ENCODE measurements around the gene NRXN3.
"Not testable (repeated sequence)": the region's sequence is repeated elsewhere in the genome, so short reads cannot be mapped to it uniquely, and the experiment has no call there.

The NRXN3 gene

GRCh38 chr14:78508023-78508422 lies 337.9 kb downstream of the NRXN3 start:
- Mint-ChIP-seq H3K27me3 (no peaks in the 10 kb centered on the region), H3K4me1 (no peaks in the 10 kb centered on the region), H3K4me3 (no peak overlapping the region), H3K9me3 (no peaks in the 10 kb centered on the region), H3K27ac (no peak overlapping the region), H3K36me3 (no peaks in the 10 kb centered on the region)
- no peak for DNase-seq
- CTCF ChIA-PET = no interaction called here

DNA sequence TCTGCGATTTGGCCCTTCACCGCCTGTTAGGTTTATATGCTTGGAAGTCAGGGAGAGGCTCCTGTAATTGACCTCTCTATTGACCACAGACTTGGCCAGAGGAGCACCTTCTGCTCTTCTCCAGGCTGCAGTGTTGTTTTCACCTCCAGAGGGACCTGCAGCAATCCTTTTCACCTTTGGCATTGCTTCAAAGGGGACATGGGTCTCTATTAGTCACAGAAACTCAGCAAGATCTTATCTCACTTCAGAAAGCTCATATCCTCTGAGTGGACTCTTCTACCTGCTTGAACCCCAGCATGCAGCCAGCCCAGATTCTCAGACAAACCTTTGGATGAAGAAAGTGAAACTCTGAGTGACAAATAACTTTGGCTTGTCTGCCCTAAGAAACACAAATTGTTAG lies 339.3 kb downstream of the NRXN3 start:
- H3K4me3 Mint-ChIP-seq = no peak overlapping the region

GRCh38 chr14:78512021-78512420 lies 341.8 kb downstream of the NRXN3 start:
- no peaks in the 10 kb centered on the region for H3K27me3 Mint-ChIP-seq
- H3K4me1 Mint-ChIP-seq = no peaks in the 10 kb centered on the region
- H3K36me3 Mint-ChIP-seq = no peaks in the 10 kb centered on the region
- no peak overlapping the region for H3K4me3 Mint-ChIP-seq
- no peaks in the 10 kb centered on the region for H3K9me3 Mint-ChIP-seq
- no peak for DNase-seq
- no peak overlapping the region for H3K27ac Mint-ChIP-seq
- CTCF ChIA-PET = no interaction called here

More for the DNA sequence above, 339.3 kb downstream of the NRXN3 start:
- no peaks in the 10 kb centered on the region for H3K27me3 Mint-ChIP-seq
- DNase-seq = no peak
- CTCF ChIA-PET = no interaction called here
- no peaks in the 10 kb centered on the region for H3K4me1 Mint-ChIP-seq
- no peaks in the 10 kb centered on the region for H3K9me3 Mint-ChIP-seq
- no peak overlapping the region for H3K27ac Mint-ChIP-seq
- no peaks in the 10 kb centered on the region for H3K36me3 Mint-ChIP-seq

DNA sequence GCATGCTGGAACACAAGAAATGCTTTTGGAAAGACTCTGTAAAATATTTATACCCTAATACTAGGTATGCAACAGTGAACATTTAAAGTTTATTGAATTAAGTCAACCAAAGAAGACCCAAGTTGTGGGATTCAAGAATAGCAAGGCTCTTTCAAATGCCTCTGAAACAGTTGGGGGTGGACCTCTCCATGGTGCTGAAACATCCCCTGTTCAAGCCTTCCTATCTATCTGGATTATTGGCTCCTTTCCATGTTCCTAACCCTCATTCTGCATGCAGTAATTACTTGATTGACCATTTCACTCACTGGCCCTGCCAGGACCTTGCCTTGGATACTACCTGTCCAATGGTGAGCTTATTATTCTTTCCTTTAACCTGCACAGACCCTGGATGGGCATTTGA lies 349.7 kb downstream of the NRXN3 start:
- Mint-ChIP-seq H3K4me3 (no peak overlapping the region), H3K9me3 (peaks cover 1% of the 10 kb centered on the region), H3K27ac (no peak overlapping the region), H3K4me1 (no peaks in the 10 kb centered on the region), H3K27me3 (no peaks in the 10 kb centered on the region), H3K36me3 (no peaks in the 10 kb centered on the region)
- DNase-seq = peak; percentile 61
- CTCF ChIA-PET = no interaction called here

- no peak for DNase-seq
- no peaks in the 10 kb centered on the region for H3K4me1 Mint-ChIP-seq
- no peaks in the 10 kb centered on the region for H3K27me3 Mint-ChIP-seq
- H3K4me3 Mint-ChIP-seq = no peak overlapping the region
- no peak overlapping the region for H3K27ac Mint-ChIP-seq
- H3K9me3 Mint-ChIP-seq = peaks cover 3% of the 10 kb centered on the region
- CTCF ChIA-PET = interaction anchor here (0.7 kb wide), 1 partner anchor 344 kb away, joined by 3 read pairs; no protein-coding TSS in a partner anchor
- no peaks in the 10 kb centered on the region for H3K36me3 Mint-ChIP-seq
Measured at GRCh38 chr14:78524196-78524595, 354.0 kb downstream of the NRXN3 start.

DNA sequence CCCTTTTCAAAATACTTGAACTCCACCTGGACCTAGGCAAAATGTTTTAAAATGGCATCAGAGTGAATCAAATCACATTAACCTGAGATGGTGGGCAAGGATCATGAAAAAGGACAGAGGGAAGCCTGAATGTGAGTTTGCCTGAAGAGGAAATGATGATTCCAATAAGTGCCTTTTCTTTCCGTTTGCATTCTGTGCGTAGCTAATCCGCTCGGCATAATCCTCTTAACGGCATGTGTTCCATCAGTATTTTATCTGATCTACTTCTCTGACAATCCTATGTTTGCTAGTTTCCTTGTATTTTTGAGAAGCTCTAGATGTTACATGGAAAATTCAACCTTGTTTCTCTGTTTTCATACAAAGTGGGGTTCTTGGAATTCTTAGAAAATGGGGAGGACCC lies 354.6 kb downstream of the NRXN3 start:
- H3K9me3 Mint-ChIP-seq = peaks cover 3% of the 10 kb centered on the region
- no peaks in the 10 kb centered on the region for H3K27me3 Mint-ChIP-seq
- DNase-seq = no peak
- CTCF ChIA-PET = interaction anchor here (0.7 kb wide), 1 partner anchor 344 kb away, joined by 3 read pairs; no protein-coding TSS in a partner anchor
- H3K4me1 Mint-ChIP-seq = no peaks in the 10 kb centered on the region
- no peak overlapping the region for H3K27ac Mint-ChIP-seq
- no peak overlapping the region for H3K4me3 Mint-ChIP-seq
- H3K36me3 Mint-ChIP-seq = no peaks in the 10 kb centered on the region

DNA sequence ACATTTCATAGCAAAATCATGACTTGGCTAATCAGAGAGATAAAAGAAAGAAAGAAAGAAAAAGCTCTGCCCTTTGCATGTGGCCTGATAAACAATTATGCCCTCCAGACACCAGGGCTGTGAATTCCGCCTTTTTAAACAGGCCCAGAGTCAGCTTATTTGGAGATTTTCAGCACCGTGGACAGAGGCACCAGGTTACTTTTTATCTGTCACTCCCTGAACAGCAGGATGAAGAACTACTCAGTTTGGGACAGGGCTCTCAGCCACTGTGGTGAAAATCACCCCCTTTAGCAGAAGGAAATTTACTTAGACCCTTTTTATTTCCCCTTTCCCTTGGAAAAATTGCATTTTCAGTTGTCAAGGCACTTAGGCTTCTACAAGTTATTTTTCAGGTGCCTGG lies 359.9 kb downstream of the NRXN3 start:
- Mint-ChIP-seq H3K4me3 (no peak overlapping the region), H3K4me1 (no peaks in the 10 kb centered on the region), H3K9me3 (peaks cover 13% of the 10 kb centered on the region), H3K27me3 (no peaks in the 10 kb centered on the region), H3K36me3 (no peaks in the 10 kb centered on the region), H3K27ac (no peak overlapping the region)
- CTCF ChIA-PET = no interaction called here
- peak; percentile 44 for DNase-seq

DNA sequence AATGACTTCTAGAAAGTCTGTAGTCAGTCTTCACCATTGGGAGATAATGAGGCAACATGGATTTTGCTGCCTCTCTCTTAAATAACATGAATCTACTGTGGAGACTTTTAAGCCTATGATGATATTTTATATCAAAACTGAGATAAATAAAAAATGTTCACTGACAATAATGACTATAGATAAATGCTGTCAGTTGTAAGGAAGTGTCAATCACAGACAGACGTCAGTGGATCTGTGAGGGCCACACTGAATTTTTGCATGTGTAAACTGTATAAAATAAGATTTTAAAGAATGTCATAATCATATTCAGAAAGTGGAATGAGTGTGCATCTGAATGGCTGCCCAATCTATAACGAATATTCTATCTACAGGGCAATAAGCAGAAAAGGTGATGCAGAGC lies 364.0 kb downstream of the NRXN3 start:
- H3K36me3 Mint-ChIP-seq = no peaks in the 10 kb centered on the region
- no peaks in the 10 kb centered on the region for H3K27me3 Mint-ChIP-seq
- no peaks in the 10 kb centered on the region for H3K4me1 Mint-ChIP-seq
- no peak overlapping the region for H3K27ac Mint-ChIP-seq
- CTCF ChIA-PET = no interaction called here
- DNase-seq = no peak
- H3K9me3 Mint-ChIP-seq = peaks cover 17% of the 10 kb centered on the region
- H3K4me3 Mint-ChIP-seq = no peak overlapping the region

- H3K36me3 Mint-ChIP-seq = no peaks in the 10 kb centered on the region
- H3K9me3 Mint-ChIP-seq = peaks cover 18% of the 10 kb centered on the region
- DNase-seq = no peak
- no peak overlapping the region for H3K4me3 Mint-ChIP-seq
- H3K27me3 Mint-ChIP-seq = no peaks in the 10 kb centered on the region
- no peaks in the 10 kb centered on the region for H3K4me1 Mint-ChIP-seq
- H3K27ac Mint-ChIP-seq = no peak overlapping the region
- CTCF ChIA-PET = no interaction called here
Measured at GRCh38 chr14:78535041-78535440, 364.9 kb downstream of the NRXN3 start.

GRCh38 chr14:78541788-78542187 lies 371.6 kb downstream of the NRXN3 start:
- H3K9me3 Mint-ChIP-seq, H3K27me3 Mint-ChIP-seq, DNase-seq, H3K36me3 Mint-ChIP-seq, H3K4me3 Mint-ChIP-seq, H3K27ac Mint-ChIP-seq, H3K4me1 Mint-ChIP-seq: not testable (repeated sequence)
- CTCF ChIA-PET = interaction anchor here (0.9 kb wide), 1 partner anchor 25 kb away, joined by 3 read pairs; no protein-coding TSS in a partner anchor

DNA sequence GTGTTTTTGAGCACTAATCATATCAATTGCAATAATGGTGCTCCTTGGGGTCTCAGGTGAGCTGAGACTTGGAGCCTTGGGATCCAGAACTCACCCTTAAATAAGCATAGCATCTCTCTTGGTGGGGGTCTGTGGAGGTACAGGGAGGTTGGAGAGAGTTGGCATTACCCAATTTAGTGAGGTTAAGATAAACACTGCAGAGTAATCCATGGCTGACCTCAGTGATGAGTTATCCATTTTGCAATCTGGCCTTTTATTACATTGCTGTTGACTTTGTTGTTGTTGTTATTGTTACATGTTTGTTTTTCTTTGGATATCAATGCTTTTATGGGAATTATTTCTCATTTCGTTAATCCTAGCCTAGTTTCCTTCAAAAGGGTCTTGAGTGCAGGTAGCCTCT lies 373.3 kb downstream of the NRXN3 start:
- CTCF ChIA-PET = no interaction called here
- peaks cover 8% of the 10 kb centered on the region for H3K9me3 Mint-ChIP-seq

DNA sequence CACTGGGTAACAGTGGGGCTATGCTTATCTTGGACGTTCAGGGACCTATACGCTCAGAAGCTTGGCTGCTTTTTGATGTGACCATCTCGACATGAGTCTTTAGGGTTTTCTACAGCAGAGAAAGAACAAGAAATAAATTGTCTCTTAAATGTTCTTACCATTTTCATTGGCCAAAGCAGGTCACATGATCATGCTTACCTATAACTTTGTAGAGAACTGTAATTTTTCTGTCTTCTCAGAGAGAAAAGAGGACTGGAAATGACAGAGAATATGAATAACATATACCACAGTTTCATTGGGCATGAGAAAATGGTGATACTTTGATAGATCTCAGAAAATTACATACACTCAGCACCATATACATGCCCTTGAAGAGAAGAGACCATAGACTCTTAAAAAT lies 390.9 kb downstream of the NRXN3 start:
- no peak for DNase-seq
- no peak overlapping the region for H3K4me3 Mint-ChIP-seq
- no peak overlapping the region for H3K27ac Mint-ChIP-seq
- CTCF ChIA-PET = interaction anchor here (0.9 kb wide), 1 partner anchor 139 kb away, joined by 3 read pairs; no protein-coding TSS in a partner anchor
- H3K36me3 Mint-ChIP-seq = no peaks in the 10 kb centered on the region
- H3K27me3 Mint-ChIP-seq = no peaks in the 10 kb centered on the region
- no peaks in the 10 kb centered on the region for H3K4me1 Mint-ChIP-seq
- H3K9me3 Mint-ChIP-seq = no peaks in the 10 kb centered on the region

More for the DNA sequence above, 373.3 kb downstream of the NRXN3 start:
- Mint-ChIP-seq H3K4me3 (no peak overlapping the region), H3K27ac (no peak overlapping the region), H3K4me1 (no peaks in the 10 kb centered on the region), H3K36me3 (no peaks in the 10 kb centered on the region), H3K27me3 (no peaks in the 10 kb centered on the region)
- no peak for DNase-seq

DNA sequence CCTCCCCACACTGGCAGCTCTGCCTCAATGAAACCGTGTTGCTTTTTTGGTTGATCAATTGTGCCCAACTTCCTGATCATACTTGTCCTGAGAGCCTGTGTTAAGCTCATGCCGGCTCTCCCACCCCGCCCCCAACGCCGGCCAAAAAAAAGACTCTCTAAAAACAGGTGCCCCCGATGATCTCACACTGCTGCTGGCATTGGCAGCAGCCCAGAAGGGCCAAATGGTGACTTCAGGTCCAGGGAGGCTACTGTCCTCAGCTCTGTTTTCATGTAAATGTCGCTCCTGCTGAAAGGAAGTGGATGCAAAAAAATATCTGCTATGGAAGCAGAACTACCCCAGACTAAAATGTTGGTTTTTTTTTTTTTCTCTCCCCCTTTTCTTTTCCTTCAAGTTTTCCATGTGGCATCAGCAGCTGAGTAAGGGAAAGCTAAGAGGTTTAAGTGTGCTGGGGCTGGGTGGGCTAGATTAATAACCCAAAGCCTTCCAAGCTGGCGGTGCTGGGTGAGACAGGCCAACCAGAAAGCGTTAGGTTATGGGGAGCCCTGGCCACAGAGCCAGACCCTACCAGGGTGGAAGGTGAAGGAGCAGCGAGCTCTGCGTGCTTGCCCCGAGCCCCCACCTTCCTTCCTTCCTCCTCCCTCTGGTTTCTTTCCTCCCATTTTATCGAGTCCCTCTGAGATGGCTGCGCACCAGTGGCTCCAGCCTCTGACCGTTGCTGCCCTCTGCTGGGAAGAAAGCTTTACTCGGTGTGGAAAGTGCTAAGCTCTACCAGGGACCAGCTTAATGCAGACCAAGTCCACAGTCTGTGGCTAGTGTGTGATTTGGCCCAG lies 396.1 kb downstream of the NRXN3 start:
- CTCF ChIA-PET = interaction anchor here (0.6 to 4.0 kb wide), 19 partner anchors 9 to 1073 kb away, joined by 3 to 14 read pairs (median 4); no protein-coding TSS in a partner anchor
- Mint-ChIP-seq H3K4me3 (no peak overlapping the region), H3K27ac (no peak overlapping the region), H3K9me3 (no peaks in the 10 kb centered on the region), H3K4me1 (no peaks in the 10 kb centered on the region), H3K36me3 (no peaks in the 10 kb centered on the region), H3K27me3 (no peaks in the 10 kb centered on the region)
- DNase-seq = peak; percentile 67

- H3K9me3 Mint-ChIP-seq = no peaks in the 10 kb centered on the region
- H3K4me1 Mint-ChIP-seq = no peaks in the 10 kb centered on the region
- CTCF ChIA-PET = interaction anchor here (0.6 to 4.0 kb wide), 16 partner anchors 9 to 1074 kb away, joined by 3 to 14 read pairs (median 6); no protein-coding TSS in a partner anchor
- H3K4me3 Mint-ChIP-seq = no peak overlapping the region
- H3K27ac Mint-ChIP-seq = no peak overlapping the region
- H3K27me3 Mint-ChIP-seq = no peaks in the 10 kb centered on the region
- no peak for DNase-seq
- no peaks in the 10 kb centered on the region for H3K36me3 Mint-ChIP-seq
Measured at GRCh38 chr14:78566859-78567172, 396.6 kb downstream of the NRXN3 start.

- DNase-seq = no peak
- Mint-ChIP-seq H3K4me1 (no peaks in the 10 kb centered on the region), H3K9me3 (no peaks in the 10 kb centered on the region), H3K27me3 (peaks cover 3% of the 10 kb centered on the region), H3K36me3 (no peaks in the 10 kb centered on the region), H3K4me3 (no peak overlapping the region), H3K27ac (no peak overlapping the region)
- CTCF ChIA-PET = interaction anchor here (0.8 to 4.0 kb wide), 7 partner anchors 9 to 545 kb away, joined by 3 to 14 read pairs (median 8); no protein-coding TSS in a partner anchor
Measured at GRCh38 chr14:78567343-78567742, 397.2 kb downstream of the NRXN3 start.
